Measurements from ENCODE around the gene IFT88.

GRCh38 chr13:20669162-20669561 lies 102.2 kb downstream of the IFT88 start:
- TF ChIP-seq POLR2AphosphoS5 (IDR thresholded peaks at IDR 0.05) (no peak), POLR2A (IDR thresholded peaks at IDR 0.05) (no peak), EP300 (IDR thresholded peaks at IDR 0.05) (no peak)
- TF ChIP-seq, protein P1, sequence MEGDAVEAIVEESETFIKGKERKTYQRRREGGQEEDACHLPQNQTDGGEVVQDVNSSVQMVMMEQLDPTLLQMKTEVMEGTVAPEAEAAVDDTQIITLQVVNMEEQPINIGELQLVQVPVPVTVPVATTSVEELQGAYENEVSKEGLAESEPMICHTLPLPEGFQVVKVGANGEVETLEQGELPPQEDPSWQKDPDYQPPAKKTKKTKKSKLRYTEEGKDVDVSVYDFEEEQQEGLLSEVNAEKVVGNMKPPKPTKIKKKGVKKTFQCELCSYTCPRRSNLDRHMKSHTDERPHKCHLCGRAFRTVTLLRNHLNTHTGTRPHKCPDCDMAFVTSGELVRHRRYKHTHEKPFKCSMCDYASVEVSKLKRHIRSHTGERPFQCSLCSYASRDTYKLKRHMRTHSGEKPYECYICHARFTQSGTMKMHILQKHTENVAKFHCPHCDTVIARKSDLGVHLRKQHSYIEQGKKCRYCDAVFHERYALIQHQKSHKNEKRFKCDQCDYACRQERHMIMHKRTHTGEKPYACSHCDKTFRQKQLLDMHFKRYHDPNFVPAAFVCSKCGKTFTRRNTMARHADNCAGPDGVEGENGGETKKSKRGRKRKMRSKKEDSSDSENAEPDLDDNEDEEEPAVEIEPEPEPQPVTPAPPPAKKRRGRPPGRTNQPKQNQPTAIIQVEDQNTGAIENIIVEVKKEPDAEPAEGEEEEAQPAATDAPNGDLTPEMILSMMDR (IDR thresholded peaks at IDR 0.05): no peak

All from stomach (tissue), 4 donors.